Epithelial cell of proximal tubule (primary cell): ENCODE data around the gene C1QA. TPM values are rescaled to one million over a fixed set of nuclear protein-coding genes. Genes with fewer than 3 reads are reported as not detected.

Experiments
- DNase-seq: peaks from one replicate; pipeline ENCODE4 v3.0.0-alpha.2; 2011; ENCODE audit warnings: low read depth
- H3K4me3 ChIP-seq: 2 replicates; pipeline ENCODE4 v1.5.1; 2011; ENCODE audit warnings: low read depth, mild to moderate bottlenecking, low read length
- CTCF ChIP-seq: conservative IDR thresholded peaks from 2 replicates; pipeline ENCODE4 v1.5.1; 2012; ENCODE audit warnings: low read depth, mild to moderate bottlenecking, low read length
- total RNA-seq: library from RNA; depleted of rRNA; stranded (reverse); fragments of >200 nt; gene quantifications from 2 replicates; pipeline ENCODE4 v1.2.3, GENCODE V29; 2015

C1QA gene
- total RNA-seq, 1 donor from 2014 or later, result not detected

GRCh38 chr1:22627331-22627730 is 9.1 kb upstream of the C1QA start:
- no peak overlapping the region for H3K4me3 ChIP-seq
- no peak for TF ChIP-seq CTCF
- DNase-seq, result no peak

GRCh38 chr1:22628698-22629444 is 7.6 kb upstream of the C1QA start:
- H3K4me3 ChIP-seq, result no peak overlapping the region
- no peak for DNase-seq
- TF ChIP-seq CTCF, result no peak

- H3K4me3 ChIP-seq, result no peak overlapping the region
- no peak for DNase-seq
- TF ChIP-seq CTCF, result no peak
Measured at GRCh38 chr1:22629886-22630285, 6.5 kb upstream of the C1QA start.

DNA sequence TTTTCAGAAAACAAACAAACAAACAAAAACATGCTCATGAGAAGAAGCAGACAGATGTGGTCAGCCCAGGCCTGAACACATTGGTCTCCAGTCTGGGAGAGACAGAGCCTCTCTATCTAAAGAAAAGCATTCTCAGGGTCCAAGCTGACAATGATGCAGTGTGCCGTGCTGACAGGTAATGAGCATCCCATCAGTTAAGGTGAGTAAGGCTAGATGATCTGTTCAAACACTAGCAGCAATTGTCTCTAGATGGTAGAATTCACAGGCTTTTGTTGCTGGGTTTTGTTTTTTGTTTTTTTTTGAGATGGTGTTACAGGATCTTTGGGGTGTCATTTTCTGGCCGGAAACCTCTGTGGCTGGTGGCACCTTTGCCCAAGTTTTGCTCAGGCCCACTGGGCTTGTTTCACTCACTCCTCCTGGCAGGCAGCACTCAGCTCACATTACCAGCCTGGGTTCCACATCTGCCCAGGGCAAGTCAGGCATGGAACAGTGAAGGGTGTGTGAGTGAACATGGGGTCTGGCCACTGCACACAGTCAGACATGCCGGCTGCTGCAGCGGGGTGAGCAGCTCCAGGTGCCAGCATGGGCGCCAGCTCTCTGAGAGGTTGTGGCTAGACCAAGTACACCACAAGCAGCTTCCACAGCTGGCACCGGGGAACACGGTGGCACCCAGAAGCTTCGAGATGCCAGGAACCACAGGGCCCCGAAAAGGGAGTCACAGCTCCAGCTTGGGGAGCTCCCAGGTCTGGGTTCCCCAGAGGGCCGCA is 2.5 kb upstream of the C1QA start:
- H3K4me3 ChIP-seq, result no peak overlapping the region
- DNase-seq, result no peak
- TF ChIP-seq CTCF, result no peak

GRCh38 chr1:22635436-22635835 is 992 bp upstream of the C1QA start:
- DNase-seq, result no peak
- H3K4me3 ChIP-seq, result no peak overlapping the region
- no peak for TF ChIP-seq CTCF

DNA sequence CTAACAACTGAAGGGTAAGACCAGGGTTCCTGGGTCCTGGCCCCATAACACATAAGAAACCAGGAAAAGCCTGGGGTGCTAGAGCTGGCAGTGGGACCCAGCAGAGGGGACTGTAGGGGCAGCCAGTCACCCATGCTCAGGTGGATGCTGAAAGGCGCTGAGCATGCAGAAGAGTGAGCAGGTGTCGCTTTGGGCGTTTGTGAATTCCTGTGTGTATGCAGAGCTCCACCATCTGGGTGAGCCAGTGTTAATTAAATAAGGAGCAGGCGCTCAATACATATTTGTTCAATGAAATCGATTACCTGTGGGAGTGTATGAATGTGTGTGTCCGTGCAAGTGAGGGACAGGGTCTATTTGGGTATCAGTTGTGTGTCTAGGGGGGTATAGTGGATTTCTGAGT is 499 bp downstream of the C1QA start:
- TF ChIP-seq CTCF, result no peak
- no peak overlapping the region for H3K4me3 ChIP-seq
- no peak for DNase-seq
